HG03469 (cell line): ENCODE data around the gene RADIL.
"Not testable (repeated sequence)": the region's sequence is repeated elsewhere in the genome, so short reads cannot be mapped to it uniquely, and the experiment has no call there.

Experiments
- ATAC-seq: cut with Tn5 transposase; IDR thresholded peaks from one replicate; pipeline ENCODE4 v1.9.1; 2021; ENCODE audit warnings: mild to moderate bottlenecking, moderate library complexity, moderate number of reproducible peaks; ENCODE audit not compliant: unreplicated experiment

Gene RADIL

DNA sequence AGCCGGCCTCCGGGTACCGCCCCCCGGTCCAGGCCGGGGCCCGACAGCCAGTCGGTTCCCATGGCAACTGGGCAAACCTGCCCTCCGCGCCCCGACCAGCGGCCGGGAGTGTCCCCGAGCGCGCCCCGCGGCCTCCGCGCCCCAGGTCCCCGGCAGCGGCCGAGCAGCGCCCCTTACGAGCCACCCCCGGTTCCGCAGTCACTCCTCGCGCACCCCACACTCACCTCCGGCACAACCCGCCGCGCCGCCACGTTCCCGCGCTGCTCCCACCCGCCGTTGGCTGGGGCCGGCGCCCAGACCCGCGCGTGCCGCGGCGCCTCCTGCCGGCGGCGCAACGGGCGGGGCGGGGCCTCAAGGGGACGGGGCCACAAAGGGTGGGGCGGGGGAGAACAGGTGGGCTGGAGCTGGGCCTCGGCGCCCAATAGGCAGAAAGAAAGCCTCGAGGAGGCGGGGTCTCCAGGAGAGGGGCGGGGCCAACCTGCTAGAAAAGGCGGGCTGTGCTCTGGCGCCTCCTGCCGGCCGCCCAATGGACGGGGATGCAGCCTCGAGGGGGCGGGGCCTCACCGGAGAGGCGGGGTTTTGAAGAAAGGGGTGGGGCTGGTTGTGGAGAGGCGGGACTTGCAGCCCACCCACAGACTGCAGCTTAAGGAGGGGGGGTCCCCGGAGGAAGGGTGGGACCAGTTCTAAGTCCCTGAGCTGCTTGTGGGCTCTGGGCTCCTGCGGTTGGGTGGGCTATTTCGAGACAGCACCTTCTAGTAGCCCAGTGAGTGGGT is at the start of gene RADIL:
Gene RADIL (minus strand): TSS at position 345 of the 773 bp plus-strand sequence. CDS start 5,577 bp downstream, outside the sequence.
- ATAC-seq, result no peak

GRCh38 chr7:4931943-4932342 is 48.4 kb upstream of the RADIL start:
- no peak for ATAC-seq

DNA sequence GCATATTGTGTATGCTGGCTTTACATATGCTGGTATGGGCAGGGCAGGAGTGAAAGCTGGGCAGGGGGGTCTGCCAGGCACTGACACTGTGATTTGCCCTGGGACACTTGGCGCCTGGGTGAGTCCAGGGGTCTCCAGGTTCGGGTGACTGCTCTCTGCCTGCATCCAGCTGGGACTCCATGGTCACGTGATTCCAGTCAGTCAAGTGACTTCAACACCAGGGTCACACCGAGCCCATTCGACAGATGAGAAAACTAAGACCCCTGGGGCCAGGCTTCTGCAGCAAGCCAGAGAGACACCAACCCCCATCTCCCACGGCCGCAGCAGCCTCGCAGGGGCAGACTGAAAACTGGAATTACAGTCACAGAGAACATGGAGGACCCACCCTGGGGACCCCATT is 45.5 kb upstream of the RADIL start:
- ATAC-seq, result no peak

DNA sequence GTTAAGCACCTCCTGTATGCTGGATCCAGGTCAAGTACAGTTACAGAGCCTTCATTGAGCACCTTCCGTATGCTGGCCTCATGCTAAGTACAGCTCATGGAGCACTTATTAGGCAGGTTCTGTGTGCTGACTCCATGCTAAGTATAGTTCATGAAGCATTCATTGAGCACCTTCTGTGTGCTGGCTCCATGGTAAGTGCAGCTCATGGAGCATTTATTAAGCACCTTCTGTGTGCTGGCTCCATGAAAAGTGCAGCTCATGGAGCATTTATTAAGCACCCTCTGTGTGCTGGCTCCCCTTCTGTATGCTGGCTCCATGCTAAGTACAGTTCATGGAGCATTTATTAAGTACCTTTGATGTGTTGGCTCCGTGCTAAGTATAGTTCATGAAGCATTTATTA is 44.9 kb upstream of the RADIL start:
- ATAC-seq, result no peak

DNA sequence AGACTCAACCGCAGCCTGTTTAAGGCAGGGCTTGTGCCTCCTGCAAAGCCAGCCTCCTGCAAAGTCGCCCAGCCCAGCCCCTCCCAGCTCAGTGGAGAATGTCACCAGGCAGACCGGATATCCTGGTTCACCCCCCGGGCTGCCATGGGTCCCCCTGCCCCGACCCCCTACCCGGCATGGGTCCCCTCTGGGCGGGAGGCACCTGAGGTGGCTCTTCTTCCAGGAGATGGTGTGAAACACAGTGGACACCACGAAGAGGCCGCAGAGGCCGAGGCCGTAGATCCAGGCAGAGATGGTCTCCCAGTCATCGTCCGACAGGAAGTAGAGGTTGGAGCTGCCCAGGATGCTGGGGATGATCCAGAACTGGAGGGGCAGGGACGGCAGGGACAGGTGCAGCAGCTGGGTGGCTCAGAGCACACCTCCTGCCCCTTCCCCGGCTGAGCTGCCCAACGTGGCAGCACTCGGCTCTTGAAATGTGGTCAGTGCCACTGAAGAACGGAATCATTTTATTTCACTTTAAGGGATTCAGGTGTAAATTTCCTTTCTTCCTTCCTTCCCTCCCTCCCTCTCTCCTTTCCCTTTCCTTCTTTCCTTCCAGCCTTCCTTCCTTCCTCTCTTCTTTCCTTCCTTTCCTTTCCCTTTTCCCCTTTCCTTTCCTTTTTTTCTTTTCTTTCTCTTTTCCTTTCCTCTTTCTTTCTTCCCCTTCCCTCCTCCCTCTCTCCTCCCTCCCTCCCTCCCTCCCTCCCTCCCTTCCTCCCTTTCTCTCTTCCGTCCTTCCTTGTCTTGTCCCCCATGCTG is 36.7 kb upstream of the RADIL start:
- no peak for ATAC-seq

GRCh38 chr7:4916113-4916512 is 32.6 kb upstream of the RADIL start:
- ATAC-seq, result no peak

- no peak for ATAC-seq
Measured at GRCh38 chr7:4911111-4911828, 27.8 kb upstream of the RADIL start.

DNA sequence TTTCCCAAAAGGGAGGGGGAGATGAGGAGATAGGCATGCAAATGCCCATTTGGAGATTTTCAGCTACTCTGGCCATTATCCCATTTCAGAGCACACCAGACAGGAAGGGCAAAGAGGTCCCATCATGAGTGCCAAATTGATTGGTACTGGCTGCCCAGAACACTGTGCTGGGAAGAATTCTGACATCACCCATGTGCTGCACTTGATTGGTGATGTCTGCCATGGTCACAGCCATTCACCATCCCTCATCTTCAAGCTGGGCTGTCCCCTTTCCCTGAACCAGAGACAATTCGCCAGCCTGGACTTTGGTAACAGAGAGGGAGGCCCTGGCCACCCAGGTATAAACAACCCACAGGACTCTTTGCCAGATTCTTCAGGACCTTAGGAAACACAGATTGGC is 23.2 kb upstream of the RADIL start:
- no peak for ATAC-seq

DNA sequence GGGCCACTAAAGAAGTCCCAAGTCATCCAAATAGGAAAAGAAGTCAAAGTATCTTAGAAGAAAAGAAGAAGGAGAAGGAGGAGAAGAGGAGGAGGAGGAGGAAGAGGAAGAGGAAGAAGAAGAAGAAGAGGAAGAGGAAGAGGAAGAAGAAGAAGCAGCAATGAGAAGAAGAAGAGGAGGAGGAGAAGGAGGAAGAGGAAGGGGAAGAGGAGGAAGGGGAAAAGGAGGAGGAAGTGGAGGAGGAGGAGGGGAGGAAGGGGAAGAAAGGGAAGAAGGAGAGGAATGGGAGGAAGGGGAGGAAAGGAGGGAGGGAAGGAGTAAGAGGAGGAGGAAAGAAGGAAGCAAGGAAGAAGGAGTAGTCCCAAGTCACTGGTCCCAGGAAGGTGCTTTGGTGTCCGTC is 21.7 kb upstream of the RADIL start:
- ATAC-seq, result no peak

- ATAC-seq, result no peak
Measured at GRCh38 chr7:4904346-4904745, 20.8 kb upstream of the RADIL start.

DNA sequence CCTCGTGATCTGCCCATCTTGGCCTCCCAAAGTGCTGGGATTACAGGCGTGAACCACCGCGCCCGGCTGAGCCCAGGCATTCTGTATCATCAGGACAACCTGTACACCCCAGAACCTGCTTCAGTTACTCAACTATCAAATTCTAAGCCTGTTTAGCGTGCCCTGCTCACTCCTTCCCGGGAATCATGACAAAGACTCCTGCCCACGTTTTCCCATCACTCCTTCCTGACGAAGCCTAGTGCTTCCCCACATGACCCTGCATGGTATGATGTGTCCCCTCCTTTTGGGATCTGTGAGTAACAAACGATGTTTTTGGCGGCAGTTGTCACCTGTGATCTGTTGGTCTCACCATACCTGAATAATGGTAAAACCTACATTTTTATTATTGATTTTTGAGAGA is 12.2 kb upstream of the RADIL start:
- no peak for ATAC-seq

- ATAC-seq, result no peak
Measured at GRCh38 chr7:4894482-4894881, 11.0 kb upstream of the RADIL start.

DNA sequence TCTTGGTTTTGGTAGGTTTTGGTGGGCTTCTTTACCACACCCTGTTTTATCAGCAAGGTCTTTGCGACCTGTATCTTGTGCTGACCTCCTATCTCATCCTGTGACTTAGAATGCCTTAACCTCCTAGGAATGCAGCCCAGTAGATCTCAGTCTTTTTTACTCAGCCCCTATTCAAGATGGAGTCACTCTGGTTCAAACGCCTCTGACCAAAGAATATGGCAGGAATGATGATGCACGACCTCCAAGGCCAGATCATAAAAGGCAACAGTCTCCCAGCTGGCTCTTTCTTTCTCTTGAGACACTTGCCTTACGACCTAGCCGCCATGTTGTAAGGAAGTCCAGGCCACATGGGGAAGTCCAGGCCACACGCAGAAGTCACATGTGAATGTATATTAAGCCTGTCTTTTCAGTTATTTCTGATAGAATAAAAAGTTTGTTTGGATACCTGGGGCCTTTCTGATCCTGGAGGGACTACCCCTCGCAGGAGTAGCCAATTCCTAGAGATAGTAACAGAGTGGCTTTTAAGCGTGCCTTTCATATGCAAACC is 10.5 kb upstream of the RADIL start:
- no peak for ATAC-seq

DNA sequence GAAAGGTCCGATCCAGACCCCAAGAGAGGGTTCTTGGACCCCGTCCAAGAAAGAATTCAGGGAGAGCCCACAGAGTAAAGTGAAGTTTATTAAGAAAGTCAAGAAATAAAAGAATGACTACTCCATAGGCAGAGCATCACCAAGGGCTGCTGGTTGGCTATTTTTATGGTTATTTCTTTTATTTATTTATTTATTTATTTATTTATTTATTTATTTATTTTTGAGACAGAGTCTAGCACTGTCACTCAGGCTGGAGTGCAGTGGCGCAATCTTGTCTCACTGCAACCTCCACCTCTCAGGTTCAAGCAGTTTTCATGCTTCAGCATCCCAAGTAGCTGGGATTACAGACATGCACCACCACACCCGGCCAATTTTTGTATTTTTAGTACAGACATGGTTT is 9.7 kb upstream of the RADIL start:
- ATAC-seq, result not testable (repeated sequence)

GRCh38 chr7:4891522-4891921 is 8.0 kb upstream of the RADIL start:
- not testable (repeated sequence) for ATAC-seq

GRCh38 chr7:4889682-4890081 is 6.2 kb upstream of the RADIL start:
- ATAC-seq, result no peak

GRCh38 chr7:4888161-4888560 is 4.6 kb upstream of the RADIL start:
- no peak for ATAC-seq

DNA sequence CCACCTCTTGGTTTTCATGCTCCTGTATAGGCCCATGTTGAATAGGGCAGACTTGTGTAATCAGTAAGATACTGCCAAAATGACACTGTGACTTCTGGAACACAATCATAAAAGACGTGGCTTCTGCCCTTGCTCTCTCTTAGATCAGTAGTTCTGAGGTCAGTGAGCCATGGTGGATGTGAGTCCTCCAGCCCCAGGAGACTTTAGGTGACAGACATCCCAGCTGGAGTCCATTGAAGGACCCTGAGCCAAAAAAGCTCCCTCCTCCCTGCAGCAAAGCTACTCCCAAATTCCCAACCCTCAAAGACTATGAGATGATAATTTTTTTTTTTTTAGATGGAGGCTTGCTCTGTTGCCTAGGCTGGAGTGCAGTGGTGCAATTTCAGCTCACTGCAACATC is 3.2 kb upstream of the RADIL start:
- no peak for ATAC-seq

GRCh38 chr7:4885317-4885807 is 1.8 kb upstream of the RADIL start:
- no peak for ATAC-seq

- no peak for ATAC-seq
Measured at GRCh38 chr7:4884164-4884563, 648 bp upstream of the RADIL start.

GRCh38 chr7:4883033-4883371 is 514 bp downstream of the RADIL start:
- ATAC-seq, result no peak
